Prostate gland (tissue), 2 donors: ENCODE data around the gene LHPP.

Source experiments
- POLR2A ChIP-seq: fragments of 450-650 bp; IDR thresholded peaks from one replicate; pipeline ENCODE4 v1.6.1; 2016; ENCODE audit warnings: antibody characterized with exemption, mild to moderate bottlenecking
- TF ChIP-seq, protein P1 (sequence below), 4 experiments: fragments of 200-600 bp in 2 of 4; fragments of 450-650 bp in 2 of 4; sonication (generic) in 2 of 4; IDR thresholded peaks; 1 replicate in 3 of 4; 2 replicates in 1 of 4; pipeline ENCODE4 v1.5.1; 2016 to 2019; ENCODE audit warnings: antibody characterized with exemption in 4 of 4, mild to moderate bottlenecking in 2 of 4, moderate library complexity in 2 of 4

DNA sequence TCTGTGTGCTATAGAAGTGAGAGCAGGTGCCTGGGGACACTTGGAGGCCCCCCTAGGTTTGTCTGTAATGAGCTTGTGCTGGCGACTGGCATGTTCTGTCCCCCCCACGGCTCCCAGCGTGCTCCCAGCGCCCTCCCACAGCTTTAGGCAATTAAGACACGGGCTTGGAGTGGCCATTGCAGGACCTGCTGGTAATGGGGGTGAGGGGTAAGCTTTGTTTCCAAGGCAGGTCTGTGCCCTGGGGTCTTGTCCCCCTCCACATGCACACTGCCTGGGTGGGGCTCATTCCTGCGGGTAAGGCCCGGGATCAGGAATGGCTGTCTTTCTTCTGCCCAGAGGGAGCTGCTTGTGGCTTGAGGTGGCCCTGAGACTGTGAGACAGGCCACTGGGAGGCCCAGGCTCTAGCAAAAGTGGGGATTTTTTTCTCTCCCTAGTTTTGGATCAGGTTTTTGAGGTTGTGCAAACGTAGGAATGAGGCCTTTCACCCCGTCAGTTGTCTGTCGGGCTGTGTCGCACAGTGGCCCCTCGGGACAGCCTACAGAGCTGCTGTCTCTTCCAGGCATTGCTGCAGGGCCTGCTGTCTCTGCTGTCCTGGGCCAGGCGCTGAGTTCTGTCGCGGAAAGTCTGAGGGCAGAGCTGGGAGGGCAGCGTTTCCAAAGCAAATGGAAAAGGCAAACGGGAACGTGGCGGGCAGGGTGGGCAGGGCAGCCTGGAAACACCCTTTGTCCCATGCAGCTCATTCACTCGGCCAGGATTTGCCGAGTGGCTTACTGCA is 107.4 kb downstream of the LHPP start:
- TF ChIP-seq, protein P1, sequence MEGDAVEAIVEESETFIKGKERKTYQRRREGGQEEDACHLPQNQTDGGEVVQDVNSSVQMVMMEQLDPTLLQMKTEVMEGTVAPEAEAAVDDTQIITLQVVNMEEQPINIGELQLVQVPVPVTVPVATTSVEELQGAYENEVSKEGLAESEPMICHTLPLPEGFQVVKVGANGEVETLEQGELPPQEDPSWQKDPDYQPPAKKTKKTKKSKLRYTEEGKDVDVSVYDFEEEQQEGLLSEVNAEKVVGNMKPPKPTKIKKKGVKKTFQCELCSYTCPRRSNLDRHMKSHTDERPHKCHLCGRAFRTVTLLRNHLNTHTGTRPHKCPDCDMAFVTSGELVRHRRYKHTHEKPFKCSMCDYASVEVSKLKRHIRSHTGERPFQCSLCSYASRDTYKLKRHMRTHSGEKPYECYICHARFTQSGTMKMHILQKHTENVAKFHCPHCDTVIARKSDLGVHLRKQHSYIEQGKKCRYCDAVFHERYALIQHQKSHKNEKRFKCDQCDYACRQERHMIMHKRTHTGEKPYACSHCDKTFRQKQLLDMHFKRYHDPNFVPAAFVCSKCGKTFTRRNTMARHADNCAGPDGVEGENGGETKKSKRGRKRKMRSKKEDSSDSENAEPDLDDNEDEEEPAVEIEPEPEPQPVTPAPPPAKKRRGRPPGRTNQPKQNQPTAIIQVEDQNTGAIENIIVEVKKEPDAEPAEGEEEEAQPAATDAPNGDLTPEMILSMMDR (IDR thresholded peaks at IDR 0.05) = no peak
- no peak for TF ChIP-seq POLR2A
